ENCODE results near the gene PPP1R12B. TPM values are rescaled to one million over a fixed set of nuclear protein-coding genes. Genes with fewer than 3 reads are reported as not detected.
A peak's percentile ranks its signal among the peaks of the same experiment; 100 is the strongest.

PPP1R12B gene
- total RNA-seq, 1 donor from 2014 or later = 21.8 TPM

DNA sequence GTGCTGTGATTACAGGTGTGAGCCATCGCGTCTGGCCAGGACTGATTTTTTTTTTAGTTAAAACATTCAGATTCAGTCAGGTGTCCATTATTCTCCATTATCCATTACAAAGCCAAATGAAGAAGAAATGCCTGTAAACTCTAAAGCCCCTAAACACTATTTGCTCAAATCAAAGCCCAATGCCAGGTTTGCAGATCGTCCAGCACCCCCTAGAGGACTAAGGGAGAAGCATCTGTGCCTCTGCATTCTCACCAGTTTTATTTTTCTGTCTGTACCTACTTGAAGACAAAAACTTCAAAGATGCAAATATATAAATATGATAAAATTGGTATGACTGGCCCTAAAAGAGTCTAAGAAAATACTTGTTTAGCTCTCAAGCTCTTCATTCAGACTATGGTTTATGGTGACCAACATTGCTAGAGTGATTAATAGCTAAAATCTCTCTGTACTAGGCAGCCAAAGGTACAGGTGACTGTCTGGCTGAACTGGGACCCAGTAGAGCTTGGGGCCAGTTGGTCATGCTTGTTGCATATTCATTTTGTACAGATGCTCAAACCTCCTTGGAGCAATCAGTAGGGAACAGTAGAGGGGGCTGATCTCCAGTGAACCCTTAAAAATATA lies 223.3 kb downstream of the PPP1R12B start:
- Histone ChIP-seq H3K79me2 (ENCODE audit: low read depth) (no peaks in the 10 kb centered on the region), H3K4me1 (peaks cover 29% of the 10 kb centered on the region), H2AFZ (replicated peaks) (no peak overlapping the region), H3K27me3 (no peaks in the 10 kb centered on the region), H3K4me3 (no peak overlapping the region), H3K9me3 (ENCODE audit: low read depth) (no peaks in the 10 kb centered on the region), H3K4me2 (no peak overlapping the region), H4K20me1 (ENCODE audit: low read depth) (no peaks in the 10 kb centered on the region), H3K9ac (no peak overlapping the region), H3F3A (ENCODE audit: low read depth) (no peaks in the 10 kb centered on the region), H3K27ac (no peak overlapping the region), H3K36me3 (no peaks in the 10 kb centered on the region)
- TF ChIP-seq, protein P1, sequence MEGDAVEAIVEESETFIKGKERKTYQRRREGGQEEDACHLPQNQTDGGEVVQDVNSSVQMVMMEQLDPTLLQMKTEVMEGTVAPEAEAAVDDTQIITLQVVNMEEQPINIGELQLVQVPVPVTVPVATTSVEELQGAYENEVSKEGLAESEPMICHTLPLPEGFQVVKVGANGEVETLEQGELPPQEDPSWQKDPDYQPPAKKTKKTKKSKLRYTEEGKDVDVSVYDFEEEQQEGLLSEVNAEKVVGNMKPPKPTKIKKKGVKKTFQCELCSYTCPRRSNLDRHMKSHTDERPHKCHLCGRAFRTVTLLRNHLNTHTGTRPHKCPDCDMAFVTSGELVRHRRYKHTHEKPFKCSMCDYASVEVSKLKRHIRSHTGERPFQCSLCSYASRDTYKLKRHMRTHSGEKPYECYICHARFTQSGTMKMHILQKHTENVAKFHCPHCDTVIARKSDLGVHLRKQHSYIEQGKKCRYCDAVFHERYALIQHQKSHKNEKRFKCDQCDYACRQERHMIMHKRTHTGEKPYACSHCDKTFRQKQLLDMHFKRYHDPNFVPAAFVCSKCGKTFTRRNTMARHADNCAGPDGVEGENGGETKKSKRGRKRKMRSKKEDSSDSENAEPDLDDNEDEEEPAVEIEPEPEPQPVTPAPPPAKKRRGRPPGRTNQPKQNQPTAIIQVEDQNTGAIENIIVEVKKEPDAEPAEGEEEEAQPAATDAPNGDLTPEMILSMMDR (IDR thresholded peaks at IDR 0.05) = peak; percentile 97
- TF ChIP-seq EZH2 (IDR thresholded peaks at IDR 0.05) (no peak), EZH2phosphoT487 (IDR thresholded peaks at IDR 0.05) (no peak)
- Mint-ChIP-seq H3K27ac (no peak overlapping the region), H3K4me1 (peaks cover 24% of the 10 kb centered on the region), H3K27me3 (ENCODE audit: insufficient read depth, low read depth) (peaks cover under 1% of the 10 kb centered on the region), H3K4me3 (no peak overlapping the region), H3K9me3 (no peaks in the 10 kb centered on the region), H3K36me3 (peaks cover 4% of the 10 kb centered on the region)
- peak; percentile 66 for DNase-seq (ENCODE audit: low spot score)

GRCh38 chr1:202572867-202573266 lies 224.4 kb downstream of the PPP1R12B start:
- Histone ChIP-seq H3K4me3 (no peak overlapping the region), H3K9me3 (ENCODE audit: low read depth) (no peaks in the 10 kb centered on the region), H3K27ac (no peak overlapping the region), H2AFZ (replicated peaks) (no peak overlapping the region), H3K9ac (no peak overlapping the region), H4K20me1 (ENCODE audit: low read depth) (no peaks in the 10 kb centered on the region), H3K36me3 (no peaks in the 10 kb centered on the region), H3K27me3 (no peaks in the 10 kb centered on the region), H3K4me1 (peaks cover 30% of the 10 kb centered on the region), H3K79me2 (ENCODE audit: low read depth) (no peaks in the 10 kb centered on the region), H3F3A (ENCODE audit: low read depth) (peaks cover 4% of the 10 kb centered on the region), H3K4me2 (no peak overlapping the region)
- Mint-ChIP-seq H3K36me3 (peaks cover 2% of the 10 kb centered on the region), H3K27me3 (ENCODE audit: insufficient read depth, low read depth) (peaks cover 2% of the 10 kb centered on the region), H3K4me3 (no peak overlapping the region), H3K4me1 (peaks cover 26% of the 10 kb centered on the region), H3K27ac (no peak overlapping the region), H3K9me3 (no peaks in the 10 kb centered on the region)
- no peak for DNase-seq (ENCODE audit: low spot score)
- TF ChIP-seq EZH2 (IDR thresholded peaks at IDR 0.05) = no peak
- no peak for TF ChIP-seq EZH2phosphoT487 (IDR thresholded peaks at IDR 0.05)
- TF ChIP-seq, protein P1 (IDR thresholded peaks at IDR 0.05) = no peak

DNA sequence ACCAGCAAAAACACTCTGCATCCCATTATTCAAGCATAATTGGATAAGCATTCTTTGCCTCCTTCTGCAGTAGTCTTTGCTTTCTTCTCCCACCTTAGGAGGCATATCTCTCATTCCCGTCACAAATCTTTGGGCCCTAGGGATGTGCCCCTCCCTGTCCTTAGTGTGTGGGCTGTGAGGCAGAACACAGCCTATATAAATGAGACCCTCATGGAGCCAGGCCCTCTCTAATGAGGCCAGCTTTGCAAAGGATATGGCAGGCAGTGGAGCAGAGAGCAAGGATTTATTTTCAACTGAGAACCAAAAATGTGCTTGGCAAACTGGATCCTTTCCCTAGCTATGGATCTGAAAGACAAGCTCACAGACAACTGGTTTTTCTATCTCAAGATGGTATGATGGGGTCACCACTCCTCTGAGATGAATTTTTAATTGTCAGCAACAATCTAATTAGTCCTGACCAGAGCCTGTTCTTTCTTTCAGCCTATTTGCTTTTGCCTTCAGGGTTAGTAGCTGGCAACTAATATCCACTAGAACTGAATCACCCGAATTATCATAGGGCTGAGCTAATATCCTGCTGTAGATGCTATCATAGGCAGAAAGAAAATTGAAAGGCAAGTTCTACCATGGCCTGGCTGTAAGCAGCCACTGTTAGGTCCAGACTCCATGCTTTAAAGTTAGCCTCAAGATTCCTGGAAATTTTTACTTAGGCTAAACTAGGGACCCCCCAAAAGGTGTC lies 227.6 kb downstream of the PPP1R12B start:
- H3K9me3 ChIP-seq (ENCODE audit: low read depth) = no peaks in the 10 kb centered on the region
- H3F3A ChIP-seq (ENCODE audit: low read depth) = peaks cover 7% of the 10 kb centered on the region
- H3K9me3 Mint-ChIP-seq = no peaks in the 10 kb centered on the region
- no peaks in the 10 kb centered on the region for H3K79me2 ChIP-seq (ENCODE audit: low read depth)
- DNase-seq (ENCODE audit: low spot score) = peak; percentile 29
- H3K27me3 ChIP-seq = no peaks in the 10 kb centered on the region
- H2AFZ ChIP-seq (replicated peaks) = no peak overlapping the region
- no peak overlapping the region for H3K27ac Mint-ChIP-seq
- H3K4me3 Mint-ChIP-seq = no peak overlapping the region
- no peak for TF ChIP-seq EZH2phosphoT487 (IDR thresholded peaks at IDR 0.05)
- TF ChIP-seq EZH2 (IDR thresholded peaks at IDR 0.05) = no peak
- TF ChIP-seq, protein P1 (IDR thresholded peaks at IDR 0.05) = no peak
- H3K27ac ChIP-seq = no peak overlapping the region
- H3K4me3 ChIP-seq = no peak overlapping the region
- no peaks in the 10 kb centered on the region for H3K36me3 ChIP-seq
- peaks cover 47% of the 10 kb centered on the region for H3K4me1 ChIP-seq
- H3K4me2 ChIP-seq = peak overlapping the region; percentile 66
- H3K4me1 Mint-ChIP-seq = peaks cover 47% of the 10 kb centered on the region
- peaks cover 2% of the 10 kb centered on the region for H3K27me3 Mint-ChIP-seq (ENCODE audit: insufficient read depth, low read depth)
- no peaks in the 10 kb centered on the region for H4K20me1 ChIP-seq (ENCODE audit: low read depth)
- peaks cover 1% of the 10 kb centered on the region for H3K36me3 Mint-ChIP-seq
- H3K9ac ChIP-seq = no peak overlapping the region

Data from neural progenitor cell (in vitro differentiated cells).